Astrocyte of the spinal cord (primary cell): ENCODE measurements around the gene CYP24A1.

ENCODE experiments used
- DNase-seq: peaks from one replicate; pipeline ENCODE4 v3.0.0; 2011; ENCODE audit warnings: low read depth, low spot score
- H3K4me3 ChIP-seq: 2 replicates; pipeline ENCODE4 v1.5.1; 2011; ENCODE audit warnings: low read depth, mild to moderate bottlenecking, low read length, moderate library complexity
- in situ Hi-C: cut with HindIII; loops from 2 replicates; pipeline ENCODE4 v1.10.0; 2017; ENCODE audit warnings: low sequenced_read_pairs
- TF ChIP-seq, protein P1 (sequence below): IDR thresholded peaks from 2 replicates; pipeline ENCODE4 v1.5.1; 2012; ENCODE audit warnings: low read depth, mild to moderate bottlenecking, low read length, inconsistent platforms

Gene CYP24A1

DNA sequence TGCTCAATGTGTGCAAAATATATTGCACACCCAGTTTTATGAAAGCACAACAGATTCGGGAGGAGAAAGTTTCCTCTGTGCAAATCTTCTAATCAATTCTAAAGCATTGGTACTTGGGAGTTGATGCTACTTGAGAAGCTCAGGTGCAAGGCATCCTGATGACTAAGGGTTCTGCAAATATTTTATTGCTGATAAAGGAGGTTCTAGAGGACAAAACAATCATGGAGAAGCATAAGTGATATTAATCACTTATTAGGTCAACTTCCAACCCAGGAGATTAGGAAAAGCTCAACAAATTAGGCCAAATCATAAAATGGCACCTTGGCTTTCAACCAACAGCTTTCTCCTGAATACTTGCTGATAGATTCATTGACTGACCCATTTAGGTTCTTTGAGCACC lies 27.1 kb downstream of the CYP24A1 start:
- no peak for DNase-seq
- TF ChIP-seq, protein P1, sequence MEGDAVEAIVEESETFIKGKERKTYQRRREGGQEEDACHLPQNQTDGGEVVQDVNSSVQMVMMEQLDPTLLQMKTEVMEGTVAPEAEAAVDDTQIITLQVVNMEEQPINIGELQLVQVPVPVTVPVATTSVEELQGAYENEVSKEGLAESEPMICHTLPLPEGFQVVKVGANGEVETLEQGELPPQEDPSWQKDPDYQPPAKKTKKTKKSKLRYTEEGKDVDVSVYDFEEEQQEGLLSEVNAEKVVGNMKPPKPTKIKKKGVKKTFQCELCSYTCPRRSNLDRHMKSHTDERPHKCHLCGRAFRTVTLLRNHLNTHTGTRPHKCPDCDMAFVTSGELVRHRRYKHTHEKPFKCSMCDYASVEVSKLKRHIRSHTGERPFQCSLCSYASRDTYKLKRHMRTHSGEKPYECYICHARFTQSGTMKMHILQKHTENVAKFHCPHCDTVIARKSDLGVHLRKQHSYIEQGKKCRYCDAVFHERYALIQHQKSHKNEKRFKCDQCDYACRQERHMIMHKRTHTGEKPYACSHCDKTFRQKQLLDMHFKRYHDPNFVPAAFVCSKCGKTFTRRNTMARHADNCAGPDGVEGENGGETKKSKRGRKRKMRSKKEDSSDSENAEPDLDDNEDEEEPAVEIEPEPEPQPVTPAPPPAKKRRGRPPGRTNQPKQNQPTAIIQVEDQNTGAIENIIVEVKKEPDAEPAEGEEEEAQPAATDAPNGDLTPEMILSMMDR = no peak
- H3K4me3 ChIP-seq = no peak overlapping the region
- in situ Hi-C loops = no loop called here

DNA sequence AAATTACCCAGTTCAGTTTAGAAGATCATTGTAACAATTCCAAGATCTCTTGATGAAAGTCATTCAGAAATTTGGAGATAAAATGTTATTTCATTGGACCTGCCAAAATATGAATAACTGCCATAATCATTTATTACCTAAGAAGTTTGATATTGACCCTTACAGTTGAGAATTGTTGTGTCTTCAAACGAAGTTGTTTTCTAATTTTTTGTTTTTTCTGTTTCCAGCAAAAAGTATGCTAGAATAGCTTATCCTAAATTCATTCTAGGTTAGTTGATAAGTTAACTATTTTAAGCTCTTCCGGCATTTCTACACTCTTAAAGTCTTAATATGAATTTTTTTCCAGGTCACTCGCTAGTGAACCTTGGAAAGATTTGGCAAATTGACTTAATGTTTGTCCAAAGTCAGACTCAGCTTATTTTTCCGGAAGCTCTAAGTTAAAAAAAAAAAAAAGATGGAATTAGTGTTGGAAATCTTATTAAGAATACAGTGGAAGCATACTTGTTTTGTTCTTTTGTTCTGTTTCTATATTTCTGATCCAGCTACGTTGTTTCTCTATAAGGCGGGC lies 28.9 kb downstream of the CYP24A1 start:
- in situ Hi-C loops = no loop called here
- TF ChIP-seq, protein P1 = no peak
- H3K4me3 ChIP-seq = no peak overlapping the region
- DNase-seq = no peak

DNA sequence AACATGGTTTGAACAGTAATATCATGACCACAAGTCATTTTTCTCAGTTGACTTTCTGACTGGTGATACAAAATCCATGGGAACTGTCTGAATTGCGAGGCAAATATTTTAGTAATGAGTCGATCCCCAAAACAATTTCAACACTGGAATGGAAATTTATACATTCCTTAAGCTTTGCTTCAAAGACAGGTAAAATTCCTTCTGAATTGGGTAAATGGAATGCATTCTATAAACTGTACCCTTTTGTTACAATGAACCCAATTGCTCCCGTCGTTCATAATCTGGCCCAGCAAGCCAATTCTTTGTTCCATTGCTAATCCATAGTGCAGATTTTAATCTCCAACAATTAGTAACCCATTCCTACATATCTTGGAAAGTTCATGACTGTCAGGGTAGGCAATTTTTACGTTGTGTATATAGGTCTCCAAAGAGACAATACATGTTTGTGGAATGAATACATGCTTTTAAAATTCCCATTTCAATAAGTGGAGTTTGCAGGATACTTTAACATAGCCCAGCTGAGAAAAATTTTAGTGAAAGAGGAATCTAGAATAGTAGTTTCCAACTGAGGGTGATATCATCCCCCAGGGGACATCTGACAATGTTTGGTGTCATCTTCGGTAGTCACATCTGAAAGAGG lies 32.7 kb downstream of the CYP24A1 start:
- DNase-seq = peak; percentile 54
- in situ Hi-C loops = no loop called here
- no peak overlapping the region for H3K4me3 ChIP-seq
- TF ChIP-seq, protein P1 = no peak

DNA sequence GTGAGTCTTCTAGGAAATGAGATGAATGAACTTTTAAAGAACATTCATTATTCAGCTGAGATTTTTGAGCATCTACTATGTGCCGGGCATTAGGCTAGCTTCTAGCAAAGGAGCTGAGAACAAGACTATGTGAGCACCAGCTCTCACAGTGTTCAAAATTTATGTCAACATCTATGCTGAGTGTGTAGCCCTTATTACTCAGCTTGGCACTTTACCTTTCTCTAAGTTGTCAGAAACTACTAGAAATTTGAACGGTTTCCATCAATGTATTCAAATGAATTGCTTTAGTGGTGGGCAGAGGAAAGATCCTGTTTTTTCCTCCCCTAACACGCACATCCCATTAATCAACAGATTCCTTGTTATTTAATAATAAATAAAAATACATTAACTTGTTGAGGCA lies 33.3 kb downstream of the CYP24A1 start:
- in situ Hi-C loops = no loop called here
- DNase-seq = no peak
- H3K4me3 ChIP-seq = no peak overlapping the region
- TF ChIP-seq, protein P1 = no peak

DNA sequence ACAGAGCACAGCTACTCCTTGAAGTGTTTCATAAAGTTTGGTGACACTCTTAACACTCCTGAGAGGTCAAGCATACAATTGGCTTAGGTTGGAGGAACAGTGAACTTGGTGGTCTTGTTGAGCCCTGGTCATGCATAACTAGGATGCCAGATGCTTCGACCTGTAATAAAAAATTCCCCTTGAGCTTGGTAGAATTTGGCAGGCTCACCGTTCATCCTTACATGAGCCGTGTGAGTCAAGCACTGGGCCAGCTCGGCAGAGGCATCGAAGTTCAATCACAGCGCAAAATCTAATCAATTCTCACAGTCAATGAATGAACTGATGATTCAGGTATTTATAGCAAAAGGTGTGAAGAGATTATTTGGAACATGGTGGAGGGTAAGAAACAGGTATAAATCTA lies 33.7 kb downstream of the CYP24A1 start:
- DNase-seq = no peak
- no peak overlapping the region for H3K4me3 ChIP-seq
- TF ChIP-seq, protein P1 = no peak
- in situ Hi-C loops = no loop called here

DNA sequence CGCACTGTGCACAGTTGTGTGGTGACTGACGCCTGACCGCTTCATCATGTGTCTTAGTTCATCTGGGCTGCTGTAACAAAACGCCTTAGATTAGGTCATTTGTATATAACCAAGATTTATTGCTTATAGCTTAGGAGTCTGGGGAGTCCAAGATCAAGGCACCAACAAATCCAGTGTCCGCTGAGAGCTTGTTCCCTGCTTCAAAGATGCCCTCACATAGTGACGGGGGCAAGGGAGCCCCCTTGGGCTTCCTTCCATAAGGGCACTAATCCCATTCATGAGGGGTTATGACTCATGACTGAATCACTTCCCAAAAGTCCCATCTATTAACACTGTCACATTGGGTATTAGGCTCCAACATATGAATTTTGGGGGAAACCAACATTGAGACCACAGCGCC lies 34.6 kb downstream of the CYP24A1 start:
- TF ChIP-seq, protein P1 = no peak
- no peak overlapping the region for H3K4me3 ChIP-seq
- DNase-seq = no peak
- in situ Hi-C loops = no loop called here
